HCT116 (cell line): ENCODE measurements around the gene DCUN1D2. TPM values are rescaled to one million over a fixed set of nuclear protein-coding genes. Genes with fewer than 3 reads are reported as not detected.

Experiments used
- ATAC-seq: fragments of 200-7000 bp; cut with Tn5 transposase; 2 replicates; pipeline ENCODE4 v1.9.1; 2020; ENCODE audit warnings: mild to moderate bottlenecking, moderate library complexity
- BruUV-seq: library from RNA; stranded (reverse); fragments of 400-500 nt; replicated peaks from 2 replicates; lab custom pipeline; 2021; lab: Mats Ljungman, UMichigan
- CTCF ChIA-PET: fragments of 300-600 bp; sonication (Branson Sonifier 250); formaldehyde crosslinking; loops from one replicate; lab custom pipeline; 2021; ENCODE audit warnings: antibody characterized with exemption; lab: Charles Lee
- POLR2A ChIA-PET: fragments of 300-600, 350-600 bp; sonication (Branson Sonifier 250); formaldehyde crosslinking; loops from one replicate; lab custom pipeline; 2021; ENCODE audit warnings: antibody characterized with exemption; lab: Charles Lee
- RAD21 ChIA-PET, 2 experiments: fragments of 300-600 bp; sonication (Branson Sonifier 250); formaldehyde crosslinking; loops; one replicate each; lab custom pipeline; 2023; ENCODE audit warnings: low total read pairs in 2 of 2; ENCODE audit not compliant: uncharacterized antibody in 2 of 2, unreplicated experiment in 2 of 2, low non-redundant PET in 1 of 2; lab: Charles Lee
- DNase-seq: peaks from one replicate; pipeline ENCODE4 v3.0.0-alpha.2; 2010; ENCODE audit warnings: low read depth, low spot score
- H2AFZ ChIP-seq: fragments of 200-600 bp; shearing (Covaris generic), sonication (generic); 2 replicates; pipeline ENCODE4 v1.6.1; 2017; ENCODE audit warnings: low read depth, mixed run types, mixed read lengths, antibody characterized with exemption, low read length; ENCODE audit not compliant: poor library complexity, severe bottlenecking
- H3K27ac ChIP-seq: 2 replicates; pipeline ENCODE4 v1.5.1; 2012; ENCODE audit warnings: low read depth, low read length
- H3K27me3 ChIP-seq: fragments of 200-600 bp; sonication (generic); 2 replicates; pipeline ENCODE4 v1.6.1; 2016; ENCODE audit warnings: mixed run types, low read length, mixed read lengths; ENCODE audit not compliant: insufficient read depth
- H3K36me3 ChIP-seq, 2 experiments: fragments of 200-500 bp in 1 of 2; fragments of 200-600 bp in 1 of 2; sonication (Bioruptor generic) in 1 of 2; sonication (generic) in 1 of 2; 2 replicates each; pipeline versions ENCODE4 v1.5.1 to v1.6.1; 2014 to 2016; ENCODE audit warnings: low read length in 2 of 2, inconsistent platforms in 1 of 2, mixed read lengths in 1 of 2, mixed run types in 1 of 2; ENCODE audit not compliant: insufficient read depth in 2 of 2, control insufficient read depth in 1 of 2
- H3K4me1 ChIP-seq, 2 experiments: fragments of 200-600 bp in 1 of 2; sonication (generic) in 1 of 2; 2 replicates each; pipeline versions ENCODE4 v1.5.1 to v1.6.1; 2012 to 2017; ENCODE audit warnings: low read length in 2 of 2, inconsistent platforms in 1 of 2, mild to moderate bottlenecking in 1 of 2, mixed read lengths in 1 of 2, mixed run types in 1 of 2, moderate library complexity in 1 of 2; ENCODE audit not compliant: insufficient read depth in 2 of 2, control insufficient read depth in 1 of 2
- H3K4me2 ChIP-seq: fragments of 200-600 bp; sonication (generic); 2 replicates; pipeline ENCODE4 v1.6.1; 2017; ENCODE audit warnings: mixed run types, low read length, mixed read lengths
- H3K4me3 ChIP-seq, 2 experiments: fragments of 200-600 bp in 1 of 2; sonication (generic) in 1 of 2; replicated peaks in 1 of 2; 2 replicates each; pipeline ENCODE4 v1.5.1; 2011 to 2016; ENCODE audit warnings: low read length in 2 of 2, control low read depth in 1 of 2, low read depth in 1 of 2, mild to moderate bottlenecking in 1 of 2, mixed read lengths in 1 of 2, mixed run types in 1 of 2
- H3K79me2 ChIP-seq: fragments of 200-600 bp; sonication (generic); 2 replicates; pipeline ENCODE4 v1.6.1; 2017; ENCODE audit warnings: mild to moderate bottlenecking, mixed run types, low read length, moderate library complexity, mixed read lengths; ENCODE audit not compliant: insufficient read depth
- H3K9ac ChIP-seq: fragments of 200-600 bp; sonication (generic); 2 replicates; pipeline ENCODE4 v1.6.1; 2016; ENCODE audit warnings: low read length, mixed read lengths
- H3K9me2 ChIP-seq: fragments of 200-600 bp; sonication (generic), shearing (Covaris generic); 2 replicates; pipeline ENCODE4 v1.6.1; 2017; ENCODE audit warnings: mixed run types, mild to moderate bottlenecking, moderate library complexity; ENCODE audit not compliant: insufficient read depth
- H3K9me3 ChIP-seq, 2 experiments: fragments of 200-500 bp in 1 of 2; fragments of 200-600 bp in 1 of 2; sonication (Bioruptor generic) in 1 of 2; sonication (generic) in 1 of 2; 2 replicates each; pipeline ENCODE4 v1.6.1; 2014 to 2017; ENCODE audit warnings: low read length in 2 of 2, mixed read lengths in 2 of 2, inconsistent platforms in 1 of 2, low read depth in 1 of 2, mild to moderate bottlenecking in 1 of 2, mixed run types in 1 of 2, moderate library complexity in 1 of 2; ENCODE audit not compliant: control insufficient read depth in 1 of 2, insufficient read depth in 1 of 2
- H4K20me1 ChIP-seq: fragments of 200-600 bp; sonication (generic), shearing (Covaris generic); 2 replicates; pipeline ENCODE4 v1.6.1; 2017; ENCODE audit warnings: mixed run types, mild to moderate bottlenecking, moderate library complexity; ENCODE audit not compliant: insufficient read depth
- EGR1 ChIP-seq: IDR thresholded peaks from 2 replicates; pipeline ENCODE4 v1.6.1; 2012; ENCODE audit warnings: low read depth
- EZH2phosphoT487 ChIP-seq: fragments of 200-600 bp; IDR thresholded peaks from 2 replicates; pipeline ENCODE4 v1.6.1; 2018; ENCODE audit warnings: antibody characterized with exemption, borderline replicate concordance
- SRF ChIP-seq: IDR thresholded peaks from 2 replicates; pipeline ENCODE4 v1.6.1; 2012; ENCODE audit warnings: low read depth
- TCF7L2 ChIP-seq: IDR thresholded peaks from 2 replicates; pipeline ENCODE4 v1.7.0; 2011; ENCODE audit warnings: borderline replicate concordance, inconsistent platforms; ENCODE audit not compliant: insufficient read depth, insufficient read length; ENCODE audit errors: extremely low read depth
- YY1 ChIP-seq: IDR thresholded peaks from 2 replicates; pipeline ENCODE4 v1.6.1; 2011; ENCODE audit warnings: low read length, low read depth, moderate library complexity, mild to moderate bottlenecking; ENCODE audit not compliant: insufficient replicate concordance; ENCODE audit errors: extremely low read depth
- intact Hi-C: fragments of 100-400 bp; cut with micrococcal nuclease; formaldehyde crosslinking; loops from 2 replicates; pipeline ENCODE4 v1.10.0; 2022
- total RNA-seq: library from RNA; stranded (reverse); gene quantifications from one replicate; pipeline ENCODE4 v1.2.1, GENCODE V29; 2021; ENCODE audit not compliant: unreplicated experiment
- TF ChIP-seq, protein P1 (sequence below): IDR thresholded peaks from 2 replicates; pipeline ENCODE4 v1.6.1; 2012; ENCODE audit warnings: low read depth

The DCUN1D2 gene
- total RNA-seq, 1 experiment from 2014 or later: 25.4 TPM

DNA sequence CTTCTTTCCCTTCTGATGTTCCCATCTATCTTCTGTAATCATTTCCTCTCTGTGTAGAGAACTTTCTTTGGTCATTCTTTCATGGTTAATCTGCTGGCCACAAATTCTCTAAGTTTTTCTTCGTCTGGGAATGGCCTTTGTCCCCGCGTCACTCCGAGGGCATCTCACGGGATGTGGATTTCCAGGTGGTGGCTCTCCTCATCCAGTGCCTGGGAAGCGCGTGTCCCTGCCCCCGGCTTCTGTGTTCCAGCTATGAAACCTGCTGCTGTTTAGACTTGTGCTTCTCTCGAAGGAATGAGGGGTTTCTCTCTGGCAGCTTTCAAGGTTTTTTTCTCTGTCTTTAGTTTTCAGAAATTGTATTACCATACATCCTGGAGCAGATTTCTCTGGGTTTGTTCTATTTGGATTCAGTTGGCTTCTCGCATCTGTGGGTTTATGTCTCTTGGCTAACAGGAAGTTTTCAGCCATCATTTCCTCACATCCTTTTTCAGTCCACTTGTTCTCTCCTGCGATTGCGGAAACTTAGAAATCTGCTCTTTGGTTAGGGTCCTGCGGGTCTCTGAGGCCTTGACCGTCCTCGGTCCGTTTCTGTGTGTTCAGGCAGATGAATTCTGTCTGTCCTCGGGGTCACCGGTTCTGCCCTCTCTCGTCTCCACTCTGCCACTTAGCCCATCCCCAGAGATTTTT is 36.9 kb upstream of the DCUN1D2 start:
- Histone ChIP-seq H3K4me3 (no peak overlapping the region), H3K9ac (no peak overlapping the region), H3K4me2 (no peak overlapping the region), H3K9me2 (no peaks in the 10 kb centered on the region), H2AFZ (no peak overlapping the region), H3K4me1 (peaks cover 0 to 9% of the 10 kb centered on the region in 2 experiments; a peak in 2 of 4 replicates), H3K9me3 (no peaks in the 10 kb centered on the region), H3K36me3 (peaks cover 10 to 19% of the 10 kb centered on the region in 2 experiments; a peak in 3 of 4 replicates), H4K20me1 (no peaks in the 10 kb centered on the region), H3K27me3 (no peaks in the 10 kb centered on the region), H3K27ac (no peak overlapping the region), H3K79me2 (peaks cover 10% of the 10 kb centered on the region)
- BruUV-seq: no TSS peak
- POLR2A ChIA-PET: no interaction called here
- ATAC-seq (no peak), DNase-seq (no peak)
- CTCF ChIA-PET: no interaction called here
- RAD21 ChIA-PET: no interaction called here
- intact Hi-C loops: no loop called here
- TF ChIP-seq EZH2phosphoT487: no peak
- TF ChIP-seq SRF: no peak
- TF ChIP-seq TCF7L2: no peak
- TF ChIP-seq YY1: no peak
- no peak for TF ChIP-seq EGR1
- TF ChIP-seq, protein P1, sequence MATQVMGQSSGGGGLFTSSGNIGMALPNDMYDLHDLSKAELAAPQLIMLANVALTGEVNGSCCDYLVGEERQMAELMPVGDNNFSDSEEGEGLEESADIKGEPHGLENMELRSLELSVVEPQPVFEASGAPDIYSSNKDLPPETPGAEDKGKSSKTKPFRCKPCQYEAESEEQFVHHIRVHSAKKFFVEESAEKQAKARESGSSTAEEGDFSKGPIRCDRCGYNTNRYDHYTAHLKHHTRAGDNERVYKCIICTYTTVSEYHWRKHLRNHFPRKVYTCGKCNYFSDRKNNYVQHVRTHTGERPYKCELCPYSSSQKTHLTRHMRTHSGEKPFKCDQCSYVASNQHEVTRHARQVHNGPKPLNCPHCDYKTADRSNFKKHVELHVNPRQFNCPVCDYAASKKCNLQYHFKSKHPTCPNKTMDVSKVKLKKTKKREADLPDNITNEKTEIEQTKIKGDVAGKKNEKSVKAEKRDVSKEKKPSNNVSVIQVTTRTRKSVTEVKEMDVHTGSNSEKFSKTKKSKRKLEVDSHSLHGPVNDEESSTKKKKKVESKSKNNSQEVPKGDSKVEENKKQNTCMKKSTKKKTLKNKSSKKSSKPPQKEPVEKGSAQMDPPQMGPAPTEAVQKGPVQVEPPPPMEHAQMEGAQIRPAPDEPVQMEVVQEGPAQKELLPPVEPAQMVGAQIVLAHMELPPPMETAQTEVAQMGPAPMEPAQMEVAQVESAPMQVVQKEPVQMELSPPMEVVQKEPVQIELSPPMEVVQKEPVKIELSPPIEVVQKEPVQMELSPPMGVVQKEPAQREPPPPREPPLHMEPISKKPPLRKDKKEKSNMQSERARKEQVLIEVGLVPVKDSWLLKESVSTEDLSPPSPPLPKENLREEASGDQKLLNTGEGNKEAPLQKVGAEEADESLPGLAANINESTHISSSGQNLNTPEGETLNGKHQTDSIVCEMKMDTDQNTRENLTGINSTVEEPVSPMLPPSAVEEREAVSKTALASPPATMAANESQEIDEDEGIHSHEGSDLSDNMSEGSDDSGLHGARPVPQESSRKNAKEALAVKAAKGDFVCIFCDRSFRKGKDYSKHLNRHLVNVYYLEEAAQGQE: no peak
